Measurements from ENCODE around the gene PDRG1. TPM values are rescaled to one million over a fixed set of nuclear protein-coding genes. Genes with fewer than 3 reads are reported as not detected.

The PDRG1 gene
- total RNA-seq, 1 donor from 2014 or later, result 20.6 TPM

- Histone ChIP-seq H3K4me3 (ENCODE audit: insufficient read depth, low read depth, low read length) (no peak overlapping the region), H3K9ac (ENCODE audit: low read length) (no peak overlapping the region), H3K9me3 (ENCODE audit: insufficient read depth, low read depth, low read length) (no peaks in the 10 kb centered on the region), H3K27ac (ENCODE audit: low read depth, low read length) (no peak overlapping the region), H4K20me1 (ENCODE audit: insufficient read depth, low read length) (no peaks in the 10 kb centered on the region), H3K27me3 (ENCODE audit: insufficient read depth, low read length) (no peaks in the 10 kb centered on the region), H3K4me1 (ENCODE audit: insufficient read depth, low read length) (no peaks in the 10 kb centered on the region), H3K4me2 (ENCODE audit: low read length) (no peak overlapping the region), H2AFZ (ENCODE audit: low read depth, low read length) (no peak overlapping the region), H3K36me3 (ENCODE audit: insufficient read depth, low read length) (no peaks in the 10 kb centered on the region), H3K79me2 (ENCODE audit: insufficient read depth, low read length) (no peaks in the 10 kb centered on the region)
- FAIRE-seq (no peak), DNase-seq (ENCODE audit: low read depth) (no peak)
- no peaks in the 10 kb centered on the region for H3K9me3 Mint-ChIP-seq (ENCODE audit: unreplicated experiment)
- no peaks in the 10 kb centered on the region for H3K36me3 Mint-ChIP-seq (ENCODE audit: low read depth, unreplicated experiment)
- H3K27me3 Mint-ChIP-seq (ENCODE audit: low read depth, unreplicated experiment), result peaks cover 9% of the 10 kb centered on the region
- H3K27ac Mint-ChIP-seq (ENCODE audit: unreplicated experiment), result no peak overlapping the region
- no peak for TF ChIP-seq EZH2 (IDR thresholded peaks at IDR 0.05; ENCODE audit: insufficient read depth, low read length)
- TF ChIP-seq CTCF (IDR thresholded peaks at IDR 0.05; ENCODE audit: insufficient read depth, low read depth, low read length), result no peak
- H3K4me3 Mint-ChIP-seq (ENCODE audit: unreplicated experiment), result no peak overlapping the region
- H3K4me1 Mint-ChIP-seq (ENCODE audit: low read depth, unreplicated experiment), result no peaks in the 10 kb centered on the region
Measured at GRCh38 chr20:31936420-31936819, 15.4 kb downstream of the PDRG1 start.

DNA sequence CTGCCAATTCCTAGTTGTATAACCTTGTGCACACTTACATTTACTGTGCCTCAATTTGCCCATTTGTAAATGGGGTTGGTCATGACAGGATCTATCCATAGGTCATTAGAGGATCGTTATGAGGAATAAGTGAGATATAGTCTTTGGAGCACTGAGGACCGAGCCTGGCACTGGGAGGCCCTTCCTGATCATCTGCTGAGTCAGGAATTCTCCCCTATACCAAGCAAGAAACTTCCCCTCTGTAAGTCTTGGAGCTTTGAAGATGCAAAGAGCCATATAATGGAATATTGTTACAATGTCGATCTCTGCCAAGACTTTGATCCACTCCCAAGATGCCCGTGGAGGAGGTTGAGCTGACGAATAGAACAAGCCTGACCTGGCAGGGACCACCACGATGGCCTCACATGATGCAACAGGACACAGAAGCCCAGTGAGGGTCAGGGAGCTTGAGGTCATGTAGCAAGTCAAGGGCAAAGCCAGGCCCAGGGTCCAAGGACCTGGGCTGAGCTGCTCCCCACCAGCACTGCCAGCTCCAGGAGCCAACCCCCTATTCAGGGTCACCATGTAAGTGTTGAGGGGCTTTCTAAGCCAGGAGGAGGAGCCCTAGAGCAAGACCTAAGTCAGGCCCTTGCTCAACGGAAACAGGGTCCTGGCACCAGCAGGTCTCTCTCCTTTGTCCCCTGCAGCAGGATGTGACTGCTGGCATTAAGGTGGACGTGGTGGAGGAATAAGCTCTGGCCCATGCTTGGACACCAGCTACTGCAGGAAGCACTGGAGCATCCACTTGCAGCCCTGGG lies 16.7 kb downstream of the PDRG1 start:
- H3K36me3 ChIP-seq (ENCODE audit: insufficient read depth, low read length), result no peaks in the 10 kb centered on the region
- Mint-ChIP-seq H3K36me3 (ENCODE audit: low read depth, unreplicated experiment) (no peaks in the 10 kb centered on the region), H3K27ac (ENCODE audit: unreplicated experiment) (no peak overlapping the region), H3K27me3 (ENCODE audit: low read depth, unreplicated experiment) (peaks cover 14% of the 10 kb centered on the region), H3K4me3 (ENCODE audit: unreplicated experiment) (no peak overlapping the region), H3K9me3 (ENCODE audit: unreplicated experiment) (no peaks in the 10 kb centered on the region), H3K4me1 (ENCODE audit: low read depth, unreplicated experiment) (no peaks in the 10 kb centered on the region)
- H3K27ac ChIP-seq (ENCODE audit: low read depth, low read length), result no peak overlapping the region
- no peaks in the 10 kb centered on the region for H3K9me3 ChIP-seq (ENCODE audit: insufficient read depth, low read depth, low read length)
- DNase-seq (ENCODE audit: low read depth) (no peak), FAIRE-seq (no peak)
- no peak overlapping the region for H2AFZ ChIP-seq (ENCODE audit: low read depth, low read length)
- no peak overlapping the region for H3K9ac ChIP-seq (ENCODE audit: low read length)
- H3K79me2 ChIP-seq (ENCODE audit: insufficient read depth, low read length), result no peaks in the 10 kb centered on the region
- no peaks in the 10 kb centered on the region for H4K20me1 ChIP-seq (ENCODE audit: insufficient read depth, low read length)
- no peaks in the 10 kb centered on the region for H3K4me1 ChIP-seq (ENCODE audit: insufficient read depth, low read length)
- no peaks in the 10 kb centered on the region for H3K27me3 ChIP-seq (ENCODE audit: insufficient read depth, low read length)
- TF ChIP-seq EZH2 (IDR thresholded peaks at IDR 0.05; ENCODE audit: insufficient read depth, low read length) (no peak), CTCF (IDR thresholded peaks at IDR 0.05; ENCODE audit: insufficient read depth, low read depth, low read length) (no peak)
- no peak overlapping the region for H3K4me2 ChIP-seq (ENCODE audit: low read length)
- H3K4me3 ChIP-seq (ENCODE audit: insufficient read depth, low read depth, low read length), result no peak overlapping the region

GRCh38 chr20:31934491-31934890 lies 17.4 kb downstream of the PDRG1 start:
- no peak overlapping the region for H3K27ac ChIP-seq (ENCODE audit: low read depth, low read length)

More at GRCh38 chr20:31934491-31934890, 17.4 kb downstream of the PDRG1 start:
- Histone ChIP-seq H3K4me2 (ENCODE audit: low read length) (no peak overlapping the region), H3K79me2 (ENCODE audit: insufficient read depth, low read length) (no peaks in the 10 kb centered on the region), H3K27me3 (ENCODE audit: insufficient read depth, low read length) (no peaks in the 10 kb centered on the region), H3K4me3 (ENCODE audit: insufficient read depth, low read depth, low read length) (no peak overlapping the region), H3K9ac (ENCODE audit: low read length) (no peak overlapping the region), H3K36me3 (ENCODE audit: insufficient read depth, low read length) (no peaks in the 10 kb centered on the region), H3K9me3 (ENCODE audit: insufficient read depth, low read depth, low read length) (no peaks in the 10 kb centered on the region), H2AFZ (ENCODE audit: low read depth, low read length) (no peak overlapping the region), H4K20me1 (ENCODE audit: insufficient read depth, low read length) (no peaks in the 10 kb centered on the region), H3K4me1 (ENCODE audit: insufficient read depth, low read length) (no peaks in the 10 kb centered on the region)
- no peaks in the 10 kb centered on the region for H3K4me1 Mint-ChIP-seq (ENCODE audit: low read depth, unreplicated experiment)
- DNase-seq (ENCODE audit: low read depth) (no peak), FAIRE-seq (no peak)
- peaks cover 14% of the 10 kb centered on the region for H3K27me3 Mint-ChIP-seq (ENCODE audit: low read depth, unreplicated experiment)
- no peak overlapping the region for H3K27ac Mint-ChIP-seq (ENCODE audit: unreplicated experiment)
- H3K4me3 Mint-ChIP-seq (ENCODE audit: unreplicated experiment), result no peak overlapping the region
- H3K9me3 Mint-ChIP-seq (ENCODE audit: unreplicated experiment), result no peaks in the 10 kb centered on the region
- no peaks in the 10 kb centered on the region for H3K36me3 Mint-ChIP-seq (ENCODE audit: low read depth, unreplicated experiment)
- TF ChIP-seq EZH2 (IDR thresholded peaks at IDR 0.05; ENCODE audit: insufficient read depth, low read length) (no peak), CTCF (IDR thresholded peaks at IDR 0.05; ENCODE audit: insufficient read depth, low read depth, low read length) (no peak)

Measured in astrocyte (in vitro differentiated cells and primary cell).